DMS 273 (cell line): Measurements from ENCODE around the gene AARS1.
"Not testable (repeated sequence)": the region's sequence is repeated elsewhere in the genome, so short reads cannot be mapped to it uniquely, and the experiment has no call there.

ENCODE experiments used
- DNase-seq: peaks from one replicate; lab custom pipeline; 2025; ENCODE audit not compliant: unreplicated experiment; lab: John Stamatoyannopoulos, UW

Gene AARS1

GRCh38 chr16:70225430-70225829, 63.9 kb downstream of the AARS1 start:
- not testable (repeated sequence) for DNase-seq

- DNase-seq: not testable (repeated sequence)
These were observed 64.7 kb downstream of the AARS1 start for GRCh38 chr16:70224645-70225044.

- DNase-seq: not testable (repeated sequence)
These were observed 65.3 kb downstream of the AARS1 start for GRCh38 chr16:70223971-70224513.

- not testable (repeated sequence) for DNase-seq
These were observed 66.1 kb downstream of the AARS1 start for GRCh38 chr16:70223216-70223615.

GRCh38 chr16:70222574-70222973, 66.7 kb downstream of the AARS1 start:
- DNase-seq: not testable (repeated sequence)

- not testable (repeated sequence) for DNase-seq
These were observed 70.7 kb downstream of the AARS1 start for GRCh38 chr16:70218586-70218985.

- DNase-seq: not testable (repeated sequence)
These were observed 82.9 kb downstream of the AARS1 start for GRCh38 chr16:70206382-70206781.

- DNase-seq: not testable (repeated sequence)
These were observed 84.5 kb downstream of the AARS1 start for GRCh38 chr16:70204668-70205405.

- DNase-seq: not testable (repeated sequence)
These were observed 85.3 kb downstream of the AARS1 start for GRCh38 chr16:70204010-70204409.

- not testable (repeated sequence) for DNase-seq
These were observed 85.8 kb downstream of the AARS1 start for GRCh38 chr16:70203508-70203907.
